Right ventricle myocardium superior (tissue), 1 donor: Measurements from ENCODE around the gene ZNF213. TPM values are rescaled to one million over a fixed set of nuclear protein-coding genes. Genes with fewer than 3 reads are reported as not detected.
"Not testable (repeated sequence)": the region's sequence is repeated elsewhere in the genome, so short reads cannot be mapped to it uniquely, and the experiment has no call there.

Source experiments
- ATAC-seq: fragments of 200-7000 bp; cut with Tn5 transposase; one replicate; pipeline ENCODE4 v1.9.1; 2020; ENCODE audit warnings: mild to moderate bottlenecking; ENCODE audit not compliant: poor library complexity
- DNase-seq: peaks from one replicate; pipeline ENCODE4 v3.0.0-alpha.2; 2020
- intact Hi-C: fragments of 100-400 bp; cut with DNase I; formaldehyde crosslinking; loops from one replicate; pipeline ENCODE4 v1.11.2; 2022
- total RNA-seq: library from RNA; stranded (reverse); fragmentation: NEBNext Ultra II Directional; extraction: Animal tissue kit (Norgen Biotek cat#: 25700); gene quantifications from one replicate; pipeline ENCODE4 v1.2.1, GENCODE V29; 2021
- donor health status: DM: no; HTN: yes; CAD: no; lungs with severe emphysema.

Gene ZNF213
- total RNA-seq, 1 donor from 2014 or later = 6.1 TPM

DNA sequence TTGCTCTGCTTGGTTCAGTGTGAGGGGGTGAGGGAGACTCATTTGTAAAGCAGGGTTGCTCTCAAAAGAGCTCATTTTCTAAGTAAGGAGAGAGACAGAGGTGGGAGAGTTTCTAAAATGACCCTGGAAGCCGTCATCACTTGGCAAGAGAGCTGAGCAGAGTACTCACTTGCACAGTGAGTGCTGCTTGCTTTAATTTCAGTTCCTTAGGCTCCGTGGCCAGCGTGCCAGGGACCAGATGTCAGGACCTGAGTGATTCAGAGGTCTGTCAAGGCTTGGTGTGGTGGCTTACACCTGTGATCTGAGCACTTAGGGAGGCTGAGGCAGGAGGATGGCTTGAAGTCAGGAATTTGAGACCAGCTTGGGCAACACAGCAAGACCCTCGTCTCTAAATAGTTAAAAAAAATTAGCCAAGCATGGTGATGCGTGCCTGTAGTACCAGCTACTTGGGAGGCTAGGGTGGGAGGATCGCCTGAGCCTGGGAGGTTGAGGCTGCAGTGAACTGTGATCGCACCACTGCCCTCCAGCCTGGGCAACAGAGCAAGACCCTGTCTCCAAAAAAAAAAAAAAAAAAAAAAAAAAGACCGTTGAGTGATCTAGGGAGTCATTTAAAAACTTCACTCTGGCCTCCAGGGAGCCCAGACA lies 11.8 kb upstream of the ZNF213 start:
- DNase-seq = no peak
- intact Hi-C loops = no loop called here
- no peak for ATAC-seq

DNA sequence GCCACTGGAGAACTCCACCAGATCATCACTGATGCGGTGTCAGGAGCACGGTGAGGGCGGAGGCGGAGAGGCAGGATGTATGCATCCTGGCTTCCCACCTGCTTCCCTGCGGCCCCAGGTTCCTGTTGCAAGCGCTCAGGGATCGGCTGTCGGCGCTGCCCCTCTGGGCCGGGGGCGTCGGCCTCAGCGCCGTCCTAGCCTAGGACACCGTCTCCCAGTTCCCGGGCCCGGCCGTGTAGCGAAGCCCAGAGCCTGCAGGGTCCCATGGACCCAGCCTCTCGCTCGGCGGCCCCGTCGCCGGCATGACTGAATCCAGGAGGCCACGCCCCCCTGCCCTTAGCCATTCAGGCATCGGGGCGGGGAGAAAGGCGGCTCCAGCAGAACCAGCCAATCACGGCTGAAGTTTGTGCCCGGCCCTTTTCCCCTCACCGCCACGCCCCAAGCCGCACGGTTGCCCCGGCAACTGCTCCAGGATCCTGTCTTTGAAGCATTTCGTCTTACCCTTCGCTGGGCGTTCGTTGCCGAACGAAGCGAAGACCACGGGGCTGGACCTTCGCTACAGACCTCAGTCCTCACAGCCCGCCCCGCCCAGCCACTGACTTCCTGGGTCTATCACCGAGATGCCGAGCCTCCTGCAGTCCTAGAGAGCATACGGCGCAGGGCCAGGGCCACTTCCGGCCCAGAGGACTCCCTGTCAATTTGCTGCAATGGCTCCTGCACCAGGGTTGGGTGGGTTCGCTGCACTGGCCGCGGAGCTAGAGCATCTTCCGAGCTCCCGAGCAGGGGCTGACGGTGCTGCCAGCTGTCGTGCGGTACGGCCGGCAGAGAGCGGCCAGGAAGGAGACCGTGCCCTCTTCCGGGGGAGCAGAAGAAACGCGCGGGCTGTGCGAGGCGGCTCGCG lies 10.6 kb upstream of the ZNF213 start:
- peak; percentile 98 for ATAC-seq
- intact Hi-C loops = no loop called here

DNA sequence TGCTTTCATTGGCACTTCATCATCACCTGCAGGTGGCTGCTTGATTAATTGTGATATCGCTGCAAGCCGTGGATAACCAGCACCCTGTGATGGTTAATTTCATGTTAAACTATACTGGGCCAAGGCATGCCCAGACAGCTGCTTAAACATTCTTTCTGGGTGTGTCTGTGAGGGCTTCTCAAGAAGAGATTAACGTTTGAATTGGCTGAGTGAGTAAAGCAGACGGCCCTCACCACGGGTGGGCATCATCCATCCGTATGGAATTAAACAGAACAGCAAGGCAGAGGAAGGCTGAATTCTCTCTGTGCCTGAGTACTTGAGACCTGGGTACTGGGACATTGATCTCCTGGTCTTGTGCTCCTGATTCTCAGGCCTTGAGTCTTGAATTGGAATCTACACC lies 7.1 kb upstream of the ZNF213 start:
- intact Hi-C loops = loop anchor here (5.0 kb wide), 1 partner anchor 70 kb away; no protein-coding TSS in a partner anchor
- ATAC-seq (no peak), DNase-seq (no peak)

More for the DNA sequence above, 10.6 kb upstream of the ZNF213 start:
- DNase-seq = peak; percentile 98

DNA sequence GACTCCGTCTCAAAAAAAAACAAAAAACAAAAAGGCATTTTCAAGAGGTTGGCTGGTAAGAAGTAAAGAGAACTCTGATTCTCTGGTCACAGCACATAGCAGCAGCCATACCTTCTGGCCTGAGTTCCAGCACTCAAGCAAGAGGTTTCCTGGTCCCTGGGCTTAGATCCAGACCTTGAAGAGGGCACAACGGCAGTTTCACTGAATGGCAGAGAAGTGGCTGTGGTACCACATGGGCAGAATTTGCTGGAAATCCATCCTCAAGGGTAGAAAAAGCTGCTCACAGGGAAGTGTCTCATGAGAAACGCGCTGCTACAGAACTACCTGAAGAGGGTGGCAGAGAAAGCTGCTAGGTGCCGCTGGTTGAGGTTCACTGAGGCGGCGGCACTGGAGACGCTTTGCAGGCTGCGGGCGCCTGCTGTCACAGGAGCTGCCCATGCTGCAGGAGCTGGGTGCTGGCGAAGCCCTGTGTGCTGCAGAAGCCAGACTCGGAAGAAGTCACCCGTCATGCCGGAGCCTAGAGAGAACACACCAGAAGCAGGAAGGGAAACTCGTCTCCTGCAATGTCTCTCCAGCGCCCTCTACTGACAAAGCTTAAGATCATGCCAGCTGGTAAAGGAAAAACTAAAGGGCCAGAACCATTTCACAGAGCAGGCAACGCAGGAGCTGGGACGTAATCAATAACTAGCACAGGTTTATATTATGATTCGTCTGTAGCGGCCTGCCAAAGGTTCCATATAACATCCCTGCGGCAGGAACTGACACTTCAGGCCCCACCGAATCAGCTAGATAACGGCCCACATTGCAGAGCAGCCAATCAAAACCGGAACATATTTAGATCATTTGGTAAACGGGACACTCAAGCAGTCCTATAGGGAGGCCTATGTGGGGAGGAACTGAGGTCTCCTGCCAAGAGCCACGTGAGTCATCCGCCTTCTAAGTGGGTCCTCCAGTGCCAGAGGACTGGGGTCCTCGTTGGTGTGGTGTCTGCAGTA lies 5.4 kb upstream of the ZNF213 start:
- peak; percentile 74 for DNase-seq
- peak; percentile 84 for ATAC-seq

DNA sequence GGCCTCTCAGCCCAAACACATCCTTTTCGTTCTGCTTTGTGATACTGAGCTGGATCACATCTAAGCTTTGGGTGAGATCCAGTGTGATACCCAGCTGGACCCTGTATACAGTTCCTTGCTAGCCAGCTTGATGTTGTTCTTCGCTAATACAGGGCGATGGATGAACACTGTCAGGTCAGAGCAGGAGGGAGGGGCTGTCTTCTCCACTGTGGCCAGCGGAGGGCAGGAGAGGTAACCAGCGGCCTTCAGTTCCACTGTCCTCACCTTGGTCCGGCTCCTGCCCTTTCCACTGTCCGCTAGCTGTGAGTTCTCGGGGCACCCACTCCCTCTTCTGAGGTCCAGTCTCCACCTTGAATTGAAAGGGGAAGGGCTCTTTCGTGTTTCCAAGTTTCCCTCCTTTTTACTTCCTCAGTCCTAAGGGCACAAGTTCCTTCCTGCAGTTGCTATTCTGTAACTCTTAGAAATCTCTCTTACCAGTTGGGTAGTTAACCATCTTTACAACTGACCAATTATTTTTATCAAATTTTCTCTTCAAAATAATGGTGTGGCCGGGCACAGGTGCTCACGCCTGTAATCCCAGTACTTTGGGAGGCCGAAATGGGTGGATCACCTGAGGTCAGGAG lies 3.0 kb upstream of the ZNF213 start:
- no peak for ATAC-seq
- peak; percentile 50 for DNase-seq
- intact Hi-C loops = no loop called here

More for the DNA sequence above, 5.4 kb upstream of the ZNF213 start:
- intact Hi-C loops = loop anchor here (5.0 kb wide), 1 partner anchor 72 kb away; no protein-coding TSS in a partner anchor

DNA sequence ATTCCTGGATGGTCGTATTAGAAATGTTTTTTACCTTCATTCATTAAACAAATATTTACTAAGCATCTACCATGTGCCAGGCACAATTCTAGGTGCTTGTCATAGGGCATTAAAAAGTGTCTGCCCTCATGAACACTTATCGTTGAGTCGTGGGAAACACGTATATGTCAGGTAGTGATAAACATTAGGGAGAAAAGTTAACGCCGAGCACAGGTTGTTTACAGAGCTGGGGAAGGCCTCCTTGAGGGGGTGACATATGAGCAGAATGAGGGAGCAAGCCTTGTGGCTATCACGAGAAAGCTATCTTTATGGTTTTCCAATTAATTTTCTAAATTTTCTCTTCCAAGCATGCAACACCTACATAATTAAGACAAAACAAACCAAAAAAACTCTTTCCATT lies 985 bp upstream of the ZNF213 start:
- DNase-seq = no peak
- ATAC-seq = no peak
- intact Hi-C loops = no loop called here

DNA sequence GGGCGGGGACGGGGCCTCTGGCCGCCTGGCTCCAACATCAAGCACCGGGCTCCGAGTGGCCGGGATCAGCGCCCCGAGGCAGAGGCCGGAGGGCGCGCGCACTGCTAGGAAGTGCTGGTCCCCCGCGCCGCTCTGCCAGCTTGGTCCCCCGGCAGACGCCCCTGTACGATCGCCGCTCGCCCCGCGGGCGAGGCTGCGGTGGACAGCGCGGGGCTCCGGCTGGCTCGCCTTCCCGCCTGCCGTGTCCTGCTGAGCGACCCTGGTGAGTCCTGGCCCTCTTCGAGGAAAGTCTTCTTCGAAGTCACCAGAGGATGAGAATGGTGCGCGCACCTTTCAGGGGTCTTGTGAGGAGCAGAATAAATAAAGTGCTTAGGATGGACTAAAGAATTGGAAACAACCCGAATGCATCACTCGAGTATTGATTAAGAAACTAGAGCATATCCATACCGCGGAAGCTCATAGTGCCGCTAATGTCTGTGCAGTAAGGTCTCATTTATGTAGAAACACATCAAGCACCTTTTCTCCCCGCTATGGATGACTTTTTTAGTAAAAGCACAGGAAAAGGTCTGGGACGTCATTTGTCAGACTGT lies 392 bp downstream of the ZNF213 start:
- DNase-seq (no peak), ATAC-seq (no peak)
- intact Hi-C loops = no loop called here

DNA sequence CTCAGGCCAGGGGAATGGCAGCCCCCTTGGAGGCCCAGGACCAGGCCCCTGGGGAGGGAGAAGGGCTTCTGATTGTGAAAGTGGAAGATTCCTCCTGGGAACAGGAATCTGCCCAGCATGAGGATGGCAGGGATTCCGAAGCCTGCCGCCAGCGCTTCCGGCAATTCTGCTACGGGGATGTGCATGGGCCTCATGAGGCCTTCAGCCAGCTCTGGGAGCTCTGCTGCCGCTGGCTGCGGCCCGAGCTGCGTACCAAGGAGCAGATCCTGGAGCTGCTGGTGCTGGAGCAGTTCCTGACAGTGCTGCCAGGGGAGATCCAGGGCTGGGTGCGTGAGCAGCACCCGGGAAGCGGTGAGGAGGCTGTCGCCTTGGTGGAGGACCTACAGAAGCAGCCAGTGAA lies 2.4 kb downstream of the ZNF213 start:
- DNase-seq (no peak), ATAC-seq (no peak)
- intact Hi-C loops = no loop called here

DNA sequence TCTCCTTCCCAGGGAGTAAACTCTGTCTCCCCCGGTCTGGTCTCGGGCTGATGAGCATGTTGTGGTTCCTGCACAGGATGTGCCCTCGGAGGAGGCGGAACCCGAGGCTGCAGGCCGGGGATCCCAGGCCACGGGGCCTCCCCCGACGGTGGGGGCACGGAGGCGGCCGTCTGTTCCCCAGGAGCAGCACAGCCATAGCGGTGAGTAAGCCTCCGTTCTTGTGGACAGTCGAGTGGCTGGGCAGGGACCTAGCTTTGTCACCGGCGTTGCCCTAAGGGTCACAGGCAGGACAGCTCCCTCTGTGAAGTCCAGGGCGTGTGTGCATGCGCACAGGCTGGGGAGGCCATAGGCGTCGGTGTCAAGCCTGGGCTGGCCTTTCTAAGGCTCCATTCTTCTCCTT lies 3.5 kb downstream of the ZNF213 start:
- DNase-seq (no peak), ATAC-seq (no peak)

DNA sequence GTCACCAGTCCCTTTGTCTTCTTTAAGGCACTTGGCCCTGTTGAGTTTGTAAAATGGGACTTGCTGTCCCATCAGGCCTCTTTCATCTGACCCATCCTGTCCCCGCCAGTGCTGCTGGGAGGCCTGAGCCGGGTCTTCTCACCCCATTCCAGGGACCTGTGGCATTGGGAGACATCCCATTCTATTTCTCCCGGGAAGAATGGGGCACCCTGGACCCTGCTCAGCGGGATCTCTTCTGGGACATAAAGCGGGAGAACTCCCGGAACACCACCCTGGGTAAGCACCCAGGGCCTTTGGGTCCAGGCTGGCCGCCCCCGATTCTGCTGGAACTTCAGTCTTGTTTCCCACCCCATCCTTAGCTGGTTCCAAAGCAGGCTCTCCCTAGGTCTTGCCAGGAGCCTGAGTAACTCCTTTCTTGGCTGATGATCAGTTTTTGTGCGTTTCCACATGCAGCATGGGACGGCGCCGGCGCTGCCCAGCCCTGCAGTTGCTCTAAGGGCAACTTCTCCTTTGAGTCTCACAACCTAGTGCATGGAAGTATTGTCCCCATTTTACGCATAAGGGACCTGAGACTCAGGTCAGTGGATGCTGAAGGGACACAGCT lies 4.1 kb downstream of the ZNF213 start:
- no peak for ATAC-seq
- intact Hi-C loops = no loop called here
- no peak for DNase-seq

More for the DNA sequence above, 3.5 kb downstream of the ZNF213 start:
- intact Hi-C loops = no loop called here

DNA sequence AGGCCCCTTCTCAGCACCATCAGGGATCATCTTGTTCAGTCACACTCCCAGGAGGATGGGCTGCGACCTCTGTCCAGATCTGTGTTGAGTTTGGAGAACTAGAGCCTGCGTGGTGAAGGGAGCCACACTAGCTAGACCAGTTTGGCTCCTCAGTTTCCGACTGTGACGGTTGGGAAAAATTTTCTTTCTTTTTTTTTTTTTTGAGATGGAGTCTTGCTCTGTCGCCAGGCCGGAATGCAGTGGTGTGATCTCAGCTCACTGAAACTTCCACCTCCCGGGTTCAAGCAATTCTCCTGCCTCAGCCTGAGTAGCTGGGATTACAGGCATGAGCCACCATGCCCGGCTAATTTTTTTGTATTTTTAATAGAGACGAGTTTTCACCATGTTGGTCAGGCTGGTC lies 4.7 kb downstream of the ZNF213 start:
- intact Hi-C loops, DNase-seq, ATAC-seq: not testable (repeated sequence)

DNA sequence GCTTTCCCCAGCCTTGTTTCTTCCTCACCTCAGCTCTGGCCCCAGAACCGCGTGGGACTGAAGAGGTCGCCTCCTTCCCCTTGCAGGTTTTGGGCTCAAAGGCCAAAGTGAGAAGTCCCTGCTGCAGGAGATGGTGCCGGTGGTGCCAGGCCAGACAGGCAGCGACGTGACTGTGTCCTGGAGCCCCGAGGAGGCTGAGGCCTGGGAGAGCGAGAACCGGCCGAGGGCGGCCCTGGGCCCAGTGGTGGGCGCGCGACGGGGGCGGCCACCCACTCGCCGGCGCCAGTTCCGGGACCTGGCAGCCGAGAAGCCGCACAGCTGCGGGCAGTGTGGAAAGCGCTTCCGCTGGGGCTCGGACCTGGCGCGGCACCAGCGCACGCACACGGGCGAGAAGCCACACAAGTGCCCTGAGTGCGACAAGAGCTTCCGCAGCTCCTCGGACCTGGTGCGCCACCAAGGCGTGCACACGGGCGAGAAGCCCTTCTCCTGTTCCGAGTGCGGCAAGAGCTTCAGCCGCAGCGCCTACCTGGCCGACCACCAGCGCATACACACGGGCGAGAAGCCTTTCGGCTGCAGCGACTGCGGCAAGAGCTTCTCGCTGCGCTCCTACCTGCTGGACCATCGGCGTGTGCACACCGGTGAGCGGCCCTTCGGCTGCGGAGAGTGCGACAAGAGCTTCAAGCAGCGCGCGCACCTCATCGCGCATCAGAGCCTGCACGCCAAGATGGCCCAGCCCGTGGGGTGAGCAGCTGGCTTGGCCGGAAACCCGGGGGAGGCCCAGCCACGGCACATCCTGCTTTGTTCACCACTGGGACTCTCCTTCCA lies 6.0 kb downstream of the ZNF213 start:
- no peak for ATAC-seq
- intact Hi-C loops = no loop called here
- DNase-seq = no peak

DNA sequence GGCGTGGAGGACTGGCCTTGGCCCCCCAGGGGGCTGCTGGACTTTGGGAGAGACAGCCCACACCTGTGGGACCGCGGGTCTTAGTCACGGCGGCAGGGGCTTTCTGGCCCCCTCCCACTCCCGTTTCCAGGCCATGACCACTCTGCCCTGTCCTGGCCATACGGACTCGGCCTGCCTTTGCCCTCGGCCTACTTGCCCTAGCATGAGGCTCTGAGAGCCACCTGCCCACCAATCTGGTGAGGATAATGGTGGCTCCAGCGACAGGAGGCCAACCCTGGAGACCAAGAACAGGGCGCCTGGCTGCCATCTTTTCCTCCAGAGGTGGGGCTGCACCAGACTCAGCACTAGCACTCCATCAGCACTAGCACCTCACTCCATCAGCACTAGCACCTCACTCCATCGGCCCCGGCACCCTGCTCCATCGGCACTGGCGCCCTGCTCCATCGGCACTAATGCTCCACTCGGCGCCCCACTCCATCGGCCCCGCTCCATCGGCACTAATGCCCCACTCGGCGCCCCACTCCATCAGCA lies 7.0 kb downstream of the ZNF213 start:
- no peak for DNase-seq
- intact Hi-C loops = no loop called here

DNA sequence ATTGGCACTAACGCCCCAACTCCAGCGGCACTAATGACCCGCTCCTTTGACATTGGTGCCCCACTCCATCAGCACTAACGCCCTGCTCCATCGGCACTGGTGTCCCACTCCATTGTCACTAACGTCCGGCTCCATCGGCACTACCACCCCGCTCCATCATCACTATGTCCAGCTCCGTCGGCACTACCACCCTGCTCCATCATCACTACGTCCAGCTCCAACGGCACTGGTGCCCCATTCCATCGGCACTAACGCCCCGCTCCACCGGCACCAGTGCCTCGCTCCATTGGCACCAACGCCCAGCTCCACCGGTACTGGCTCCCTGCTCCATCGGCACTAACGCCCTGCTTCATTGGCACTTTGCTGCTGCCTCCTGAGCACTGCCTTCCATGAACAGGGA lies 7.5 kb downstream of the ZNF213 start:
- no peak for DNase-seq
- no peak for ATAC-seq
- intact Hi-C loops = no loop called here

More for the DNA sequence above, 7.0 kb downstream of the ZNF213 start:
- ATAC-seq = no peak

DNA sequence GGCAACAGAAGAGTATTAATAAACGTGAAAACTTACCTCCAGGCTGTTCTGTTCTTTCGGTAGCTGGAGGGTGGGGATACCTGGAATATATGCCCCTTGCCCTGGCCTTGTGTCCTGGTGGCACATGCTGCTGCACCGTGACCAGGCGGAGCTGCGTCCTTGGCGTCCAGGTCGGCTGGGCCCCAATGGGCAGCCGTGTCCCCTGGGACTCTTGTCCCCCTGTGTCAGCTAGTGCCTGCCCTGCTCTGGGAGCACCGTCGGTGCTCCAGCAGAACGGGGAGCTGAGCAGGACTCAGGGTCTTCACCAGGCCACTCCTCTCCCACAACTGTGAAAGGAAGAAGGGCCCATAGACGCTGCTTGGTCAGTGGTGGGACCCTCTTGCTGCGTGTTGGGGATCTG lies 7.9 kb downstream of the ZNF213 start:
- intact Hi-C loops = no loop called here
- DNase-seq (no peak), ATAC-seq (no peak)

DNA sequence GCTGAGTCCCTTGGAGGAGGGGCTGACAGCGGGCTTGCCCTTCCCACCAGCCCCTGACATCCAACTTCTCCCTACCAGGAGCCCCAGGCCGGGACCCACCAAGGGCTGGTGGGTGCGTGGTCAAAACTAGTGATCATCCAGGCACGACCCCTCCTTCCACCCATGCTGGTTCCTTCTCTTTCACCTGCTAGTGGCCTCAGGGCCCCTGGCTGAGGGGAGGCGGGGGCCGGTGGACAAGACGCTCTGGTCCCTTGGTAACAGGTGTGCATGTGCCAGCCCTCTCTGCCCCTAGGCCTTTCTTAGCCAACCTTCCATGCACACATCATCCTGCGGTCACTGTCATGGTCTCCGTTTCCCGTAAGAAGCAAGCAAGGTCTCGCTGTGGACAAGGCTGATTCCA lies 8.4 kb downstream of the ZNF213 start:
- DNase-seq = no peak

More for the DNA sequence above, 8.4 kb downstream of the ZNF213 start:
- intact Hi-C loops = no loop called here
- peak; percentile 1 for ATAC-seq
